ENCODE results near the gene RRP8. TPM values are rescaled to one million over a fixed set of nuclear protein-coding genes. Genes with fewer than 3 reads are reported as not detected.

RRP8 gene
- total and polyA plus RNA-seq, 9 of the 15 experiments (the other 6 are each of a cell fraction or from before 2014, with no cell fraction given), result 5.7 to 47.3 (median 32.6) TPM

- TF ChIP-seq CC2D1A (IDR thresholded peaks at IDR 0.05) (no peak), POLR2G (IDR thresholded peaks at IDR 0.05; ENCODE audit: low read depth, low read length) (peak; percentile 95), TGIF2 (CRISPR knock-in tag; IDR thresholded peaks at IDR 0.05) (no peak), ZFP1 (CRISPR knock-in tag; IDR thresholded peaks at IDR 0.05) (peak; percentile 47; the same call in 1 of the 2 replicates), HLTF (IDR thresholded peaks at IDR 0.05) (0 out of 2 replicates have a peak, but pooled peaks have one; percentile 39), BRCA1 (IDR thresholded peaks at IDR 0.05) (no peak), BRCA1 (CRISPR knock-in tag; IDR thresholded peaks at IDR 0.05) (no peak), ZNF282 (CRISPR knock-in tag; IDR thresholded peaks at IDR 0.05) (no peak), TCF3 (CRISPR knock-in tag; IDR thresholded peaks at IDR 0.05) (peak; percentile 24; the same call in 1 of the 2 replicates), ZNF217 (CRISPR knock-in tag; IDR thresholded peaks at IDR 0.05) (no peak), STAT6 (CRISPR knock-in tag; IDR thresholded peaks at IDR 0.05) (0 out of 2 replicates have a peak, but pooled peaks have one; percentile 46), ZNF311 (CRISPR knock-in tag; IDR thresholded peaks at IDR 0.05) (no peak), CREM (IDR thresholded peaks at IDR 0.05; ENCODE audit: low read depth) (peak; percentile 97), ZBED1 (IDR thresholded peaks at IDR 0.05) (0 out of 2 replicates have a peak, but pooled peaks have one; percentile 41), SREBF1 (IDR thresholded peaks at IDR 0.05; ENCODE audit: borderline replicate concordance, low read depth, low read length) (no peak), ZNF57 (CRISPR knock-in tag; IDR thresholded peaks at IDR 0.05) (no peak), SMARCC2 (IDR thresholded peaks at IDR 0.05; ENCODE audit: low read depth) (no peak), CBX1 (IDR thresholded peaks at IDR 0.05; ENCODE audit: low read depth) (peak; percentile 66; the same call in 1 of the 2 replicates), PTBP1 (IDR thresholded peaks at IDR 0.05; ENCODE audit: low read depth, low read length) (no peak), ARHGAP35 (IDR thresholded peaks at IDR 0.05; ENCODE audit: partially characterized antibody) (no peak), SNIP1 (IDR thresholded peaks at IDR 0.05; ENCODE audit: low read depth) (peak; percentile 63; the same call in 1 of the 2 replicates), GATAD2A (IDR thresholded peaks at IDR 0.05) (no peak), CTCFL (IDR thresholded peaks at IDR 0.05; ENCODE audit: borderline replicate concordance, insufficient read depth, low read depth, low read length, poor library complexity, severe bottlenecking) (peak; percentile 36), ZNF584 (CRISPR knock-in tag; IDR thresholded peaks at IDR 0.05; ENCODE audit: low read depth) (no peak; the same call in 1 of the 2 replicates), ZNF717 (CRISPR knock-in tag; IDR thresholded peaks at IDR 0.05) (no peak)
Observed at GRCh38 chr11:6612213-6613041, 9.0 kb upstream of the RRP8 start, which contains the start of gene TAF10 (continued).

Data from K562 (cell line).